Activated naive CD4-positive, alpha-beta T cell treated with Interleukin-2 at 50 U/mL for 16 hours (primary cell): Measurements from ENCODE around the gene PRKCA.
"Not testable (repeated sequence)": the region's sequence is repeated elsewhere in the genome, so short reads cannot be mapped to it uniquely, and the experiment has no call there.

Experiments used
- DNase-seq: peaks from one replicate; pipeline ENCODE4 v3.0.0-alpha.2; 2020

PRKCA gene

DNA sequence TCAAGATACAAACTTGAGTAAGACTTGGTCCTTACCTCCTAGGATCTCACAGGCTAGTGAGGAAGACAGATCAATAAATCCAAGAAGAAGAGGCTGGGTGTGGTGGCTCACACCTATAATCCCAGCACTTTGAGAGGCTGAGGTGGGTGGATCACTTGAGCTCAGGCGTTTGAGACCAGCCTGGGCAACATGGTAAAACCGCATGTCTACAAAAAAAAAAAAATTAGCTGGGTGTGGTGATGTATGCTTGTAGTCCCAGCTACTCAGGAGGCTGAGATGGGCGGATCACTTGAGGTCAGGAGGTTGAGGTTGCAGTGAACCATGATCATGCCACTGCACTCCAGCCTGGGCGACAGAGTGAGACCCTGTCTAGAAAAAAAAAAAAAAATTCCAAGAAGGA lies 423.0 kb downstream of the PRKCA start:
- not testable (repeated sequence) for DNase-seq

DNA sequence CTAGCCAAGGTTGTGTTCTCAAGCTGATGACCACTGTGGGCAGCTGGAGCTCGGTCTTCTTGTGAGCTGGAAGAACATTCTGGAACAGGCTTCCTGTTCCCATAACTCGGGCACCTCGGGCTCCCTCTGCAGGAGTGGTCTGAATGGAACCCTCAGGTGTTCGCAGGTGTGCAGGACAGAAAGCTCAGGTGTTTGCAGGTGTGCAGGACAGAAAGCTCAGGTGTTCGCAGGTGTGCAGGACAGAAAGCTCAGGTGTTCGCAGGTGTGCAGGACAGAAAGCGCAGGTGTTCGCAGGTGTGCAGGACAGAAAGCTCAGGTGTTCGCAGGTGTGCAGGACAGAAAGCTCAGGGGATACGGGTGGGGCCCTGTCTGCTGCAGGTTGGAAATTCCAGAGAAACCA lies 423.5 kb downstream of the PRKCA start:
- no peak for DNase-seq

DNA sequence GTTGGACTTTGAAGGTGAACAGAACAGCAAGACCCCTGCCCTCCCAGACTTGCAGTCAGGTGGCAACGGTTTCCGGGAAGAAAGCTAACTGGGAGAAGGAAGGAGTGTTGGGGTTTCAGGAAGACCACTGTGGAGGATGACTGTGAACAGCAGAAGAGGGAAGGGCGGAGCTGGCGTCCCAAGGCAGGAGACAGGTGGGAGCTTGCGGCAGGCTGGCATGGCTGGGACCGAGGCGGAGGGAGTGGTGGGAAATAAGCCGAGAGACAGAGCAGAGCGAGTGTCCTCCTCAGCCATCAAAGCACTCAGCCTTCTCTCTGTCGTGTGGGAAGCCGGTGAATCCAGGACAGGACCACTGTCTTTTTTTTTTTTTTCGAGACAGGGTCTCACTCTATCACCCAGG lies 424.0 kb downstream of the PRKCA start:
- DNase-seq: no peak

DNA sequence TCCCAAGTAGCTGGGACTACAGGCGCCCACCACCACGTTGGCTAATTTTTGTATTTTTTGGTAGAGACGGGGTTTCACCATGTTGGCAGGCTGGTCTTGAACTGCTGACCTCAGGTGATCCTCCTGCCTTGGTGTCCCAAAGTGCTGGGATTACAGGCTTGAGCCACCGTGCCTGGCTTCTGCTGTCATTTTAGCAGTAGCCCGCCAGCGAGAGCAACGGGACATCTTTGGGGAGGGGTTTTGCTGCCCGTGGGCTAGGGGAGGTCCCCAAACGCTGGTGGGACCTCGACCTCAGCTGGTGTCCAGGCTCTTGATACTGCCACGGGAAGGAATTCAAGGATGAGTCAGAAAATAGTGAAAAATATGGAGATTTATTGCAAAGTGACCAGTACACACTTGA lies 424.4 kb downstream of the PRKCA start:
- DNase-seq: no peak

DNA sequence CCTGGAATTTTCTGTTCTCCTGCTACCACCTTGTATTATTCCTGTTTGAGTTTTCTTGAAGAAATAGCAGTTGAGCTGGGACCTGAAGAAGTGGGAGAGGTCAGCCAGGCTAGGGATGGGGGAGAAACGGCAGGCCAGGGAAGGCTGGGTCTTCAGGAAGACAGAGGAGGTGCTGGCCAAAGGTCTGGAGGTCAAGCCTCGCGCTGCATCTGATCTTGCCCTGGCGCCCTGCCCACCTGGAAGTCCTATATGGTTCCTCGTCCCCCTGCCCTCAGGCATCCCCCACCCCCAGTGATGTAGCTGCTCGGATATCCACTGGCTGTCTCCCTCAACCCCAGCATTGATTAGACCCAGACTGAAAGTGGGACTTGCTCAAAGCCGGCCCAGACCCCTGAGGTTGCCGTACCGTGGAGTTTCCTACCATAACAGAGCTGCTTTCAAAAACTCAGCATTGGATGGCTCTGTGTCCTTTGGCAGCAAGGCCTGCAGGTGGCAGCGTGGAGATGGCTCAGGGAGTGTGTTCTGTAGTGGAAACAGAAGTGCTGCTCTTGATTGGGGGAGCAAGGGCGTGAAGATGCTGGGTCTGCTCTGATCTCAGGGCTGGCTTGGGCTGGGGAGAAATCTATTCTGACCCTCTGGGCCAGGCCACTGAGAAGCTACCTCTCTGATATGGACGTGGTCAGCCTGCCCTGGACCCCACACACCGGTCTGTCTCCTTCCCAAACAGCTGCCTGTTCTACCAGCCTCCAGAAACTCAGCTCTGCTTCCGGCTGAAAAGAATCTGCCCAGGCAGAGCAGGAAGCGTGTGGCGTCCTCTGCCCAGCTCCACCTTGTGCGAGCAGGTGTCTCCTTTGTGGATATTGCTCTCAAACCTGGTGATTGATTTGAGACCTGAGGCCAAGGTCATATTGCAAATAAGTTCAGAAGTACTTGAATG lies 425.5 kb downstream of the PRKCA start:
- peak; percentile 41 for DNase-seq

DNA sequence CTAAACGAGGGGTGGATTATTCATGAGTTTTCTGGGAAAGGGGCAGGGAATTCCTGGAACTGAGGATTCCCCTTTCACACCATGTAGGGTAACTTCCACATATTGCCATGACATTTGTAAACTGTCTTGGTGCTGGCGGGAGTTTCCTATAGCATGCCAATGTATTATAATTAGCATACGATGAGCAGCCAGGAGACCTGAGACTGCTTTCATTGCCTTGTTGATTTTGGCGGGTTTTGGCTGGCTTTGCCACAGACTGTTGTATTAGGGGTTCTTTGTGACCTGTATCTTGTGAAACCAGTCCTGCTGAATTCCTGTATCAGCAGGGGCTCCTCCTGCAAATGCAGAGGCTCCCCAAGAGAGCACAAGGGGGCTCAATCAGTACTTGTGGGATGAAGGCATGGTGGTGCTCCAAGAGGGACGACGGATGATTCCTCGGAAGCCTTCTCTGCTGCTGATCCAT lies 428.1 kb downstream of the PRKCA start:
- no peak for DNase-seq

DNA sequence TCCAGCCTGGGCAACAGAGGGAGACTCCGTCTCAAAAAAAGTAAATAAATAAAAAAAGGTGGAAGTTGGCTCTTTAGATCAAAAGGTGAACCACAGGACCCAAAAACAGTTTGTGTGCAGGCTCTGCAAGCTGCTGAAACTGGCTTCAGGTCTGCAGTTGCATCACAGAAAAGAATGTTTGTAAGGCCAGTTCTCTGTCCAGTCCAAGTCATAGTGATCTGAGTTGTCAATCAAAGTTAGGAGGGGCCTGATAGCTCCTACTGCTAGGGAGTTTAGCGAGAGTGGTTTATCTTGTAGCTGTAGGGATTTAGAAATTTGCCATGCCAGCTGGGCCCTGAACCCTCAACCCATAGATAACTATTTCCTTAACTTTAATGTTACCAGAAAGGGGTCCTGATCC lies 431.3 kb downstream of the PRKCA start:
- no peak for DNase-seq

DNA sequence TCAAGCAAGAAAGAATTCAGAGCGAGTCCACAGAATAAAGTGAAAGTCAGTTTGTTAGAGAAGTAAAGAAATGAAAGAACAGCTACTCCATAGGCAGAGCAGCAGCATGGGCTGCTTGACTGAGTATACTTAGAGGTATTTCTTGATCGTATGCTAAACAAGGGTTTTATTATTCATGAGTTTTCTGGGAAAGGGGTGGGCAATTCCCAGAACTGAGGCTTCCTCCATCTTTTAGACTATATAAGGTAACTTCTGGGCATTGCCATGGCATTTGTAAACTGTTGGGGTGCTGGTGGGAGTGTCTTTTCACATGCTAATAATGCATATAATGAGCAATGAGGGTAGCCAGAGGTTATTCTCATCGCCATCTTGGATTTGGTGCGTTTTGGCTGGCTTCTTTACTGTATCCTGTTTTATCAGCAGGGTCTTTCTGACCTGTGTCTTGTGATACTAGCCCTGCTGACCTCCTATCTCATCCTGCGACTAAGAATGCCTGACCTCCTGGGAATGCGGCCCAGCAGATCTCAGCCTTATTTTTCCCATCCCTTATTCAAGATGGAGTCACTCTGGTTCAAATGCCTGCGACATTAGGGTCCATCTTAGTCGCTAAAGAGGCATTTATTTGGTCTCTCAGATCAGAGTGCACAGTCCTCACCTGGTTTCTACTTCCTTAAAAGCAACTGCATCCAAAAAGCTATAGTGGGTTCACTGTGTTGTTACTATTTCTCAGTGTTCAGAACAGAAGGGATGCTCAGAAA lies 432.0 kb downstream of the PRKCA start:
- DNase-seq: no peak

DNA sequence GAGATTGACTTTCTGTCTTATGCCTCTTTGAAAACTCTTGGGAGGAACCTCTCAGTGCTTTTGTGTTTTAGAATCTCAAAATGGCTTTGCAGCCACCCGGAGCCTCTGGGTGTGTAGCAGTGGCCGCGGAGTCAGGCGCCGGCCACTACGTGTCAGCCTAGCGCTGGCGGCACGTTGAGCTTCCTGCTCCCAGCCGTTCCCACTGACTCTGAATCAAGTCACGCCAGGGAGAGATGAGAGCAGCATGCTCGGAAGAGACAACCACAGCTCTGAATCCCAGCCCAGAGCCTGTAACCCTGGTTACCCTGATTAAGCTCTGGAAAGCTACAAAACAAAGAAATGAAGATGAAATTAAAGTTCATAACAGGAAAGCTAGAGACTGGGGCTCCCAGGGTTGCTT lies 435.1 kb downstream of the PRKCA start:
- DNase-seq: no peak

DNA sequence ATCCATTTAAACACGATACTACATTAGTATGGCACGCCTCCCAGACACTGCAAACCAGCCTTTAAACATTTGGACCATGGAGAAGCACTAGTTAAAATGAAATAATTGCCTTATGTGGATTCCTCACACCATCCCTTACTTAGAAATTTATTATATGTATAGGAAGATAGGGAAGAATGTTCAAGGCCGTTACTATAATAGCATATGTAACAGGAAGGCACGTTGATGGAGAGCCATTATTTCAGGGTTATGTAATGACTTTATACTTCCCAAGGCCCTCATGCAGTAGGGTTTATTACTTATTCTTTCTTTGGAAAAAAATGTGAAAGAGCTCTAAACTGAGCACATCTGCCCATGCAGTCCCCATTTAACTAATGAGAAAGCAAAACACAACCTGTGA lies 435.9 kb downstream of the PRKCA start:
- no peak for DNase-seq

DNA sequence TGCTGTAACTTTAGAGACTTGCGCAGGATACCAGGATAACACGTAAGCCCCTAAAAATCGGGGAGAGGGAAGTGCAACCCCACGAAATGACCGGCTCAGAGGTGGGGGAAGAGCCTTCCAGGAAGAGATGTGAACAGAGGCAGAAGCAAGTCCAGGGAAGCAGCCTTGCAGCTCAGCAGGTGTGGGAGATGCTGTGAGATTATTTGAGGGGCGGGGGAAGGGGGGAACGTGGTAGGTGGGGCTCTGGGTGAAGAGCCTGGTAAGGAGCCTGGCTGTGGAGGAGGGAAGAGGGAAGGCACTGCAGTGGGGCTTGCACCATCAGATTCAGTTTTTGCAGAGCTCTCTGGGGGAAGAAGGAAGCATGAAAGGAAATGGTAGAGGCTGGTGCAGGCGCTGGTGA lies 437.1 kb downstream of the PRKCA start:
- no peak for DNase-seq

DNA sequence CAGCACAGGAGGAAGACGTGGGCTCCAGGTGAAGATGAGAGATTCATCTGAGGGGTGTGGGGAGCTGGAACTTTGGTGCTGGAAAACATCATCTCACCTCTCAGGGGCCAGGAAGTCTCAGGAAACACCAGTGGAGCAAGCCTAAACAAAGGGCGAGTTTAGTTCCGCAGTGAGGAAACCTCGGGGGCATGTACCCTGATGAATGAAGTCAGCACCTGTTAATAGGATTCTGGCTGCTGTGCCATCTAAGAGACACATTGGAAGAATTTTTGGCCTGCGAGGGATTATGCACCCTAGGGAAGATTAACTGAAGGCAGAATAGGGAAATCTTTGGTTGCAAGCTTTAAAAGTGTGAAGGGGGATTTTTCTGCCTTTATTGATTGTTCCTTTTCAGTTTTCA lies 437.8 kb downstream of the PRKCA start:
- no peak for DNase-seq

DNA sequence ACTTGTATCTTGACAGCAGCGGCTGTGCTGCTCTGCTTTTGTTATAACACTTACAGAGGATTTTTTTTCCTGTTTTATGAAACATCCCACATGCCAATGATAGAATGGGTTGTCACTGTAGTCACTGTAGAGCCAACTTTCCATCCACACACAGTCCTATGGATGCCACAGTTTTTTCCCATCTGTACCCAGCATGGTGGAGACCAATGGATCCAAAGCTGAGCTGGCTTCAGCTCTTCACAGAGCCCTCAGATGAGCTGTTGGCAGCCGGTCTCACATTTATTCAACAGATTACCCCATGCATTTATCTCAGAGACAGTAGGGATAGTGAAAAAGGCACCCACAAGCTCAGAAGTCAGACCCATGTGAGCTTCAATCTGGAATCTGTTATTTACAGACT lies 441.1 kb downstream of the PRKCA start:
- DNase-seq: no peak

DNA sequence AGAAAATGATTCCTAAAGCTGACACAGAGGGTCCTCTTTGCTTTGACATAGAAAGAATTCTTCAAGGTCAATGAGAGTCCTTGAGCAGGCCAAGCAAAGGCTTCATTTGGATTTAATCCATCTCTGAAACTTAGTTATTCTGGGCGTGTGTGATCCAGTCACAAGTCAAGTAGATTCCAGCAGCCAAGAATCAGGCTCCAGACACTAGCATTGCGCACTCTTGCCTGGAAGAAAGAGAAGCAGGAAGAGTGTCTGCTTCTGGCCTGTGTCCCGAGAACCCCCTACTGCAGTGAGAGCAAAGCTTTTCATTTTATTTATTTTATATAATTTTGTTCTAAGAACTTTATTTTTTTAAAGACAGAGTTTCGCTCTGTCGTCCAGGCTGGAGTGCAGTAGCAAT lies 444.3 kb downstream of the PRKCA start:
- DNase-seq: no peak

DNA sequence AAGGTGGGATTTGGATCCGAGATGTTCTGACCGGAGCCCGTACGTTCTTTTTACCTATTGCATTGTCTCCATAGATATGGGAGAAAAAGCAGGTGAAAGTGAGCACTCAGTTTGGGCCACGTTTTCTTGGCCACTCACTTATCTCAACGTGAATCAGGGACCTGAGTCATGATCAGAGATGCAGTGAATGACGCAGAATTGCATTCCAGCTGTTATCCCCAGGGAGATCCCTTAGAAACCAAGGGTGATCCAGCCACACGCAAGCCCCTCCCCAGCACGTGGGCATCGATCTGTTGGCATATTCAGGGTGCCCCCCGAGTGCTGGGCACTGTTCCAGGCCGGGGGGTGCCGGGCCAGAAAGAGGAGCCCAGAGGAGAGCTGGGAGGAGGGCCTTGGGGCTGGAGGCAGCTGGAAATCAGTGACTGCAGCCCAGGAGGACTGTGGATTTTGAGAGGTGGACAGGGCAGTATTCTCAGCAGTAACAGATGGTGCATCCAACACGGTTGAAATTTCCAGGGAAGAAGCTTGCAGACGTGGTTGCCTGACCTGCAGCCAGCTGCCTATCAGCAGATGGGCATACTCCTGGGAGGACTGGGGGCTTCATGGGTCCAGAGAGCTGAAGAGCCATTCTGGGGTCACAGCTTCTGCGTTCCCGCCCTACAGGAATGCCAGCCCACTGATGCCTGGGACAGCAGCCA lies 445.3 kb downstream of the PRKCA start:
- no peak for DNase-seq

DNA sequence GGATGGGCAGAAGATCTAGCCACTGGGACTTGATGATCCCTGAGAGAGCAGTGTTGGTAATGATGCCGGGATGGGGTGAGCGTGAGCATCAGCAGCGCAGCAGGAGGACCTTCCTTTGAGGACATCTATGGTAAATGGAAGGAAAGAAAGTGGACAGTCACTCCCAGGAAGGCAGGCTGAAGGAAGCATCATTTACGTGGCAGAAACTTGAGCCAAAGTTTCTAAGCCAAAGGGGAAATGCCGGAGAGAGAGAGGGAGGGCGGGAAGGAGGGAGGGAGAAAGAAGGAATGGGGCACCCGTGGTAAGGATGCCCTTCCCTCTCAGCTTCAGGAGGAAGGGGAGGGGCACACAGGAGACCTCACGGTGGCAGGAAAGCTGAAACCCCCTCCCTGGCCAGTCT lies 446.2 kb downstream of the PRKCA start:
- no peak for DNase-seq

DNA sequence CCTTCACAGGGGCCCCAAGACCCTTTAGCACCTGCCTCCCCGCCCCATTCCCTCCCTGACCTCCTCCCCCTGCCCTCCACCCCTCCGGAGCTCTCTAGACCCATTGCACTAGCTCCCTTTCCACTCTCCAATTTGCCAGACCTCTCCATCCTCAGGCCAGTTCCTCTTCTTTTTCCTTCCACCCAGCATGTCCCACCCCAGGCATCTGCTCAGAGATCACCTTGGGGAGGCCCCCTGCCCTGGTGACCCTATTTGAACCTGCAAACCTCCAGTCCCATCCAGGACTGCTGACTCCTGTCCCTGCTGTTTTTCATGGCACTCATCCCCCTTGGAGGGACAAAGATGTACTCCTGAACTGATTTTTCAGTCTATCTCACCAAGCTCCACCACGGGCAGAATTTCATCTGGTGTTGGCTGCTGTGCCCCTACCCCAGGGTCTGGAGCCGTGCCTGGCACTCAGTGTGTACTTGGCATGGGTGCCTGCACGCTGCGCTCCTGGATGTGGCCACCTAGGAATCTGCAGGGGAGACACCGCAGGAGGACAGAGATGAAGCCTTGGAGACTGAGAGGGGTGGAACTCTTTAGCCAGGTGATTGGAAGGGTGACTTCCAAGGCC lies 446.9 kb downstream of the PRKCA start:
- no peak for DNase-seq

DNA sequence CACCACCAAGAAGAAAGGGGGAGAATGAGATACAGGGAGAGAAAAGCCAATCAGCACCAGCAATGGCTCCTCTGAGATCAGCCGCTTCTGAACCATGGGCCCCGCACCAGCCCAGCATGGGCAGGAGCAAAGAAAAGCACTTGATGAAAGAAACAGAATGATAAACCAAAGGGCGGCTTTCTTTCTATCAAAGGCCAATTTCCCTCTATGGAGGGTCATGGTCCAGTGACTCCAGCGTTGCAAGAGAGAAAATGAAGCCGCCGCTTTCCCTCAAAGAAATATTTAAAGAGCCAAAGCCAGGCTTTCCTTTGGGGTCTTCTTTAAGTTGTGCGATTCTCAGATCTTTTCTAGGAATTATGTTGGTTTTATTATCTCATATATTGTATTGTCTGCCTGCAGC lies 447.7 kb downstream of the PRKCA start:
- no peak for DNase-seq

DNA sequence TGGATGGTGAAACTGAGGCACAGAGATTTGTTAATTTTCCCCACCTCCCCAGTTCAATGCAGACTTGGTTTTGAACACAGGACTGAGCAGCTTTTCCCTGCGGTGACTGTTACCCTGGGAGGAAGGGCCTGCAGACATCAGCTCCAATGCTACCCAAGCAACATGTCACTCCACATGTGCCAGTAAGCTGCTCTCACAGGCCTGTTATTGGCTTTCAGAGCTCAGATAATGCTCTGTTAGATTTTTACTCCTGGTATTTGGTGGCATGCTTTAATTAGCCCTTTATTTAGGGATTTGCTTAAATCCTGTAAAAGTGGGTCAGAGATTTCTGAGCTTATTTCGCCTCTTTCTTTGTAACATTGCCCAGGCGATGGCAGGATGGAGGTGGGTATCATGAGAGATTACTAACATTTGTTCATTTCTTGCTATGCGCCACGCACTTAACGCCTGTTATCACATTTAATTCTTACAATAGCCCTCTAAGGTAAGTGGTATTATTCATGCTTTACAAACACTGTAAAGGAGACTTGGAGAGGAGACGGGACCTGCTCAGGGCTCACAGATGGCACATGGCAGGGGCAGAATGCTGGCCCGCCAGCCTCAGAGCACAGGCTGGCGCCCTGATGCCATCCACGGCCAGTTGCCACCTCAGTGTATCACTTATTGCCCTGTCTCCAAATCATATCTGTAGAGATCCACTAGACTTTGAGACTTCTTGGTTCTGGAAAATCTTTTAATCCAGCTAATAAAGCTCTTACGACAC lies 448.5 kb downstream of the PRKCA start:
- no peak for DNase-seq

DNA sequence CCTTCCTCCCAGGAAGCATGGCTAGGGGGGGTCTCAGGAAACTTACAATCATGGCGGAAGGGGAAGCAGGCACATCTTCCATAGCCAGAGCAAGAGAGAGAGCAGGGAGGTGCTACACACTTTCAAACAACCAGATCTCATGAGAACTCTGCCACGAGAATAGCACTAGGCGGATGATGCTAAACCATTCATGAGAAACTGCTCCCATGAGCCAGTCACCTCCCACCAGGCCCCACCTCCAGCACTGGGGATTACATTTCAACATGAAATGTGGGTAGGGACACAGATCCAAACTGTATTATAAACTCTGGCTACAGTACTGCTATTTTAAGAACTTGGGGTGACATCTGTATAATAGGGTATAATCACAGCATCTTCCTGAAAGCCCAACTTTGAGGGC lies 449.4 kb downstream of the PRKCA start:
- no peak for DNase-seq

DNA sequence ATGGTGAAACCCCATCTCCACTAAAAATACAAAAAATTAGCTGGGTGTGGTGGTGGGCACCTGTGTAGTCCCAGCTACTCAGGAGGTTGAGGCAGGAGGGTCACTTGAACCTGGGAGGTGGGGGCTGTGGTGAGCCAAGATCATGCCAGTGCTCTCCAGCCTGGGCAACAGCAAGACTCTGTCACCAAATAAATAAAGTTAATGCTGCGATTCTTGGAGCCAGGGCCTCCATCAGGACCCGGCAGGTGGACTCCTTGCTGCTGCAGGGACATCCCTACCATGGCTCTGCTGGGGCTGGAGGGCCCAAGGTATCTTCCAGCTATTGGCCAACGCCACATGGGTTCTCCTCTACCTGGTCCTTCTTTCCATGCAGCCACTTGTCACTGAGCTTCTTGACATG lies 450.0 kb downstream of the PRKCA start:
- DNase-seq: no peak
